Measurements from ENCODE around the gene CCDC82.

Gene CCDC82

GRCh38 chr11:96310236-96310635 is 79.5 kb downstream of the CCDC82 start:
- no peak for DNase-seq (ENCODE audit: low read depth, low spot score)
- peak overlapping the region; percentile 93 for H3K27ac ChIP-seq

- DNase-seq (ENCODE audit: low read depth, low spot score) = no peak
- H3K27ac ChIP-seq = peak overlapping the region; percentile 93
Observed at GRCh38 chr11:96309643-96310017, 80.1 kb downstream of the CCDC82 start.

GRCh38 chr11:96309016-96309642 is 80.6 kb downstream of the CCDC82 start:
- no peak for DNase-seq (ENCODE audit: low read depth, low spot score)
- peak overlapping the region; percentile 93 for H3K27ac ChIP-seq

GRCh38 chr11:96307776-96308140 is 82.0 kb downstream of the CCDC82 start:
- peak overlapping the region; percentile 93 for H3K27ac ChIP-seq
- DNase-seq (ENCODE audit: low read depth, low spot score) = peak; percentile 62

- peak overlapping the region; percentile 93 for H3K27ac ChIP-seq
Observed at GRCh38 chr11:96306933-96307775, 82.6 kb downstream of the CCDC82 start.

GRCh38 chr11:96306600-96306932 is 83.1 kb downstream of the CCDC82 start:
- H3K27ac ChIP-seq = peak overlapping the region; percentile 93
- no peak for DNase-seq (ENCODE audit: low read depth, low spot score)

More at GRCh38 chr11:96306933-96307775, 82.6 kb downstream of the CCDC82 start:
- DNase-seq (ENCODE audit: low read depth, low spot score) = peak; percentile 88

GRCh38 chr11:96306071-96306470 is 83.6 kb downstream of the CCDC82 start:
- H3K27ac ChIP-seq = peak overlapping the region; percentile 93
- DNase-seq (ENCODE audit: low read depth, low spot score) = no peak

- no peak for DNase-seq (ENCODE audit: low read depth, low spot score)
- H3K27ac ChIP-seq = peak overlapping the region; percentile 66
Observed at GRCh38 chr11:96303980-96304379, 85.7 kb downstream of the CCDC82 start.

GRCh38 chr11:96303064-96303463 is 86.6 kb downstream of the CCDC82 start:
- peak overlapping the region; percentile 66 for H3K27ac ChIP-seq
- no peak for DNase-seq (ENCODE audit: low read depth, low spot score)
